K562 (cell line): ENCODE data around the gene PQBP1. TPM values are rescaled to one million over a fixed set of nuclear protein-coding genes. Genes with fewer than 3 reads are reported as not detected.
A peak's percentile ranks its signal among the peaks of the same experiment; 100 is the strongest.

Source experiments
- CBFA2T2 ChIP-seq: fragments of 450-650 bp; conservative IDR thresholded peaks from 2 replicates; pipeline ENCODE4 v1.6.1; 2017; ENCODE audit warnings: mild to moderate bottlenecking
- CHD7 ChIP-seq: fragments of 200-600 bp; sonication (generic); IDR thresholded peaks from one replicate; pipeline ENCODE4 v1.6.1; 2012; ENCODE audit warnings: mild to moderate bottlenecking, low read depth, low read length, inconsistent platforms
- E2F1 ChIP-seq: sonication (generic); formaldehyde crosslinking; IDR thresholded peaks from 2 replicates; pipeline ENCODE4 v1.8.1; 2023; ENCODE audit warnings: mild to moderate bottlenecking, missing genetic modification reagents, moderate library complexity
- FOXO4 ChIP-seq: fragments of 450-650 bp; formaldehyde crosslinking; IDR thresholded peaks from 2 replicates; pipeline ENCODE4 v1.4.0; 2020; ENCODE audit warnings: mild to moderate bottlenecking, moderate library complexity
- HDAC3 ChIP-seq: fragments of 450-650 bp; IDR thresholded peaks from 2 replicates; pipeline ENCODE4 v1.6.1; 2018; ENCODE audit warnings: borderline replicate concordance, mild to moderate bottlenecking, moderate library complexity; ENCODE audit not compliant: partially characterized antibody
- HMGN3 ChIP-seq: IDR thresholded peaks from 2 replicates; pipeline ENCODE4 v1.6.1; 2011; ENCODE audit warnings: borderline replicate concordance, low read depth, mild to moderate bottlenecking, mixed read lengths, low read length; ENCODE audit not compliant: insufficient read length; ENCODE audit errors: extremely low read depth
- MEIS2 ChIP-seq: fragments of 450-650 bp; IDR thresholded peaks from 2 replicates; pipeline ENCODE4 v1.6.1; 2014; ENCODE audit warnings: mild to moderate bottlenecking; ENCODE audit not compliant: partially characterized antibody
- NCOA1 ChIP-seq: fragments of 450-650 bp; IDR thresholded peaks from 2 replicates; pipeline ENCODE4 v1.6.1; 2016; ENCODE audit warnings: low read depth
- NONO ChIP-seq, 2 experiments: fragments of 200-400 bp in 1 of 2; fragments of 450-650 bp in 1 of 2; formaldehyde crosslinking in 1 of 2; IDR thresholded peaks; 2 replicates each; pipeline ENCODE4 v1.6.1; 2017; ENCODE audit warnings: low read depth in 2 of 2, mild to moderate bottlenecking in 2 of 2, moderate library complexity in 2 of 2, low read length in 1 of 2
- RHOXF2B ChIP-seq: fragments of 250-450 bp; sonication (Bioruptor Pico); conservative IDR thresholded peaks from 2 replicates; pipeline ENCODE4 v1.5.1; 2021
- THRAP3 ChIP-seq: fragments of 450-650 bp; IDR thresholded peaks from 2 replicates; pipeline ENCODE4 v1.6.1; 2016; ENCODE audit warnings: mild to moderate bottlenecking, inconsistent platforms, borderline replicate concordance
- TSC22D4 ChIP-seq: fragments of 450-650 bp; IDR thresholded peaks from 2 replicates; pipeline ENCODE4 v1.6.1; 2016; ENCODE audit warnings: missing genetic modification characterization, missing biosample characterization, control low read depth
- ZNF696 ChIP-seq: fragments of 250-450 bp; sonication (Bioruptor Pico); conservative IDR thresholded peaks from 2 replicates; pipeline ENCODE4 v1.4.0; 2020; ENCODE audit warnings: mild to moderate bottlenecking, moderate library complexity
- polyA plus RNA-seq, 8 experiments: library from polyadenylated mRNA; depleted of rRNA in 4 of 8; stranded (reverse) in 5 of 8; unstranded in 3 of 8; fragments of >200 nt; fragmentation: Nextera tagmentation in 2 of 8; fragmentation: Illumina TruSeq in 1 of 8; extraction: Ambion mirVana in 2 of 8; extraction: Trizol in 1 of 8; gene quantifications; 2 replicates each; pipeline versions ENCODE4 v1.2.1 to v1.2.3, GENCODE V29; 2011 to 2014; ENCODE audit warnings: inconsistent platforms in 1 of 8, missing spikeins in 1 of 8
- total RNA-seq, 7 experiments: library from RNA; depleted of rRNA in 6 of 7; stranded (reverse); fragments of >200 nt in 6 of 7; fragmentation: Illumina TruSeq in 2 of 7; extraction: Trizol in 2 of 7; gene quantifications; 2 replicates each; pipeline versions ENCODE4 v1.2.1 to v1.2.3, GENCODE V29; 2011 to 2021; ENCODE audit warnings: low replicate concordance in 1 of 7

The PQBP1 gene
- total and polyA plus RNA-seq, 9 of the 15 experiments (the other 6 are each of a cell fraction or from before 2014, with no cell fraction given) = 41.3 to 262 (median 112) TPM

DNA sequence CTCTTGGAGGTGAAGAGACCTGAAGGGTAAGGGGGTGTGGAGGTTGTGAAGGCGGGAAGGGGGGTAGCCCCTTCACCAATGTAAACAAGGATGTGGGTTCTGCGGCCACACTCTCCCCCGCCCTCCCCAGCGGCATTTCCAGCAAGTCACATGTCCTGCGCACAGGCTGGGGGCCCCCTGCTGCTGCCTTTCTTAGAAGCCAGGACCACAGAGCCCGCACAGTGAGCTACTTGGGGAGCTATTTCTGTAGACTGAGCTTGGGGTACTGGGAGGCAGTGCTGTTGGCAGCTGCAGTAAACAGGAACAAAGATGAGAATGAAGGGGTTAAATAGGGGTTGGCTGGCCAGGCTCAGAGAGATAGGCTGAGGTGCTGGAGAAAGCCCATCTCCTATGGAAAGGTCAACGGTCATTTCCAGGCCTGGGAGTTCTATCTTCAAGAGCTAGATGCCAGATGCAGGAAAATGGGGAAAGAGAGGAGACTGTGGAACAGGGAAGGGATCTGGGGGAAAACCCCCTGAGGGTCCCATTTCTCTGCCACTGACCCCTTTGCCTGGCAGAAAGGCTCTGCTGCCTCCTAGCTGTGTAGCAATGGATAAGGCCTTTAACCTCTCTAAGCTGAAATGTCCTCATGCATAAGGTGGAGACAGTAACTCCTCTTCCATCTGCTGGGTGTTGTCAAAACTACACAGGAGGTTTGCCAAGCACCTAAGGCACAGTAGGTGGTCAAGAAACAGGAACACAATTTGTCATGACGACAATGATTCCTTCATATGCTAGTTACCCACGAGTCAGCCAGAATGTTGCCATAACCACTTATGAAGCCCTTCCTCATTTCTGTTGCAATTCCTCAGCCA is 39.6 kb downstream of the PQBP1 start (continued):
- TF ChIP-seq RHOXF2B (CRISPR knock-in tag) (no peak), TSC22D4 (tag) (no peak), CHD7 (no peak), FOXO4 (CRISPR knock-in tag) (no peak), THRAP3 (no peak), NCOA1 (peak; percentile 56; the same call in 1 of the 2 replicates), MEIS2 (no peak), ZNF696 (no peak), HMGN3 (peak; percentile 76), NONO (IDR thresholded peaks at IDR 0.05; ENCODE audit: low read depth in 2 of 2, low read length in 1 of 2) (no peak; a peak in 1 of 4 replicates), HDAC3 (peak; percentile 76), CBFA2T2 (peak; percentile 58), E2F1 (CRISPR knock-in tag) (no peak)
